HEK293T (cell line): ENCODE data around the gene ADAMTS19.

Source experiments
- BHLHE40 ChIP-seq: fragments of 450-650 bp; IDR thresholded peaks from 2 replicates; pipeline ENCODE4 v1.6.1; 2016; ENCODE audit warnings: mild to moderate bottlenecking, moderate library complexity, borderline replicate concordance
- FOXM1 ChIP-seq: fragments of 450-650 bp; IDR thresholded peaks from 2 replicates; pipeline ENCODE4 v1.6.1; 2017; ENCODE audit warnings: mild to moderate bottlenecking, borderline replicate concordance
- TF ChIP-seq, protein P1 (sequence below): fragments of 450-650 bp; IDR thresholded peaks from 2 replicates; pipeline ENCODE4 v1.6.1; 2016

DNA sequence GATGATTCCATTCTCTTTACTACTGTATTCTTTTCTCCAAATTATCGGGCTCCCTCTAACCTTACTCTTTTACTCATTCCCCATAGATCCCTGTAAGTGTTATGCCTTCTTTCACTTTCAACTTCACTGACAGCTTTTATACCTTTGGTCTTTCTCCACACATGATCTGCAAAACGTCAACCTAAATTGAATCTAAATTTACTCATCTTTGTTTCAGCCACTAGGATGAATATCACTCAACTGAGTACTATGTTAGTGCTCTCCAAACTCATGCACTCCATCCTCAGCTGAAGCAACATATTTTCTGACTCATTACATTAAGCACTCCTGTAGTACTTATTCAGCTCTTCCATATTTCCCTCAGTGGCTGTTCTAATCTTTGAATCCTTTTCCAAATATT lies 133.4 kb downstream of the ADAMTS19 start:
- TF ChIP-seq, protein P1, sequence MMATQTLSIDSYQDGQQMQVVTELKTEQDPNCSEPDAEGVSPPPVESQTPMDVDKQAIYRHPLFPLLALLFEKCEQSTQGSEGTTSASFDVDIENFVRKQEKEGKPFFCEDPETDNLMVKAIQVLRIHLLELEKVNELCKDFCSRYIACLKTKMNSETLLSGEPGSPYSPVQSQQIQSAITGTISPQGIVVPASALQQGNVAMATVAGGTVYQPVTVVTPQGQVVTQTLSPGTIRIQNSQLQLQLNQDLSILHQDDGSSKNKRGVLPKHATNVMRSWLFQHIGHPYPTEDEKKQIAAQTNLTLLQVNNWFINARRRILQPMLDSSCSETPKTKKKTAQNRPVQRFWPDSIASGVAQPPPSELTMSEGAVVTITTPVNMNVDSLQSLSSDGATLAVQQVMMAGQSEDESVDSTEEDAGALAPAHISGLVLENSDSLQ = no peak
- TF ChIP-seq BHLHE40 (no peak), FOXM1 (no peak)
